NCI-H1436 (cell line): ENCODE results near the gene APEH.
A peak's percentile ranks its signal among the peaks of the same experiment; 100 is the strongest.
"Not testable (repeated sequence)": the region's sequence is repeated elsewhere in the genome, so short reads cannot be mapped to it uniquely, and the experiment has no call there.

ENCODE experiments used
- DNase-seq: peaks from one replicate; lab custom pipeline; 2025; lab: John Stamatoyannopoulos, UW

Gene APEH

DNA sequence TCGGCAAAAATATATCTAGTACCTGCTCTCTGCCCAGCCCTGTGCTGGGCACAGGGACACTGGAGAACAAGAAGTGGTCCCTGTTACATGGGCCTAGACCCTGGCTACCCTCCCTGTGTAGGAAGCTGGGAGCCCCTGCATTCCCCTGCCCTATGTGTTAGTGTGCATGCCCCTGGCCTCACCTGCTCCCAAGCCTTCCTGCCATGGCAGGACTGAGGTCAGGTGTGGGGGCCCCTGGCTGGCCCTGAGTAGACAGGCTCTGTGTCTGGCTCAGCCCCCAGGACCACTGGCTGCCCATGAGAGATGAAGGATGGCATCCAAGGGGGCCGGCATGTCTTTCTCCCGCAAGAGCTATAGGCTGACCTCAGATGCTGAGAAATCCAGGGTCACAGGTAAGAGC, 16.7 kb downstream of the APEH start:
- DNase-seq, result not testable (repeated sequence)

GRCh38 chr3:49691481-49691880, 17.3 kb downstream of the APEH start:
- not testable (repeated sequence) for DNase-seq

DNA sequence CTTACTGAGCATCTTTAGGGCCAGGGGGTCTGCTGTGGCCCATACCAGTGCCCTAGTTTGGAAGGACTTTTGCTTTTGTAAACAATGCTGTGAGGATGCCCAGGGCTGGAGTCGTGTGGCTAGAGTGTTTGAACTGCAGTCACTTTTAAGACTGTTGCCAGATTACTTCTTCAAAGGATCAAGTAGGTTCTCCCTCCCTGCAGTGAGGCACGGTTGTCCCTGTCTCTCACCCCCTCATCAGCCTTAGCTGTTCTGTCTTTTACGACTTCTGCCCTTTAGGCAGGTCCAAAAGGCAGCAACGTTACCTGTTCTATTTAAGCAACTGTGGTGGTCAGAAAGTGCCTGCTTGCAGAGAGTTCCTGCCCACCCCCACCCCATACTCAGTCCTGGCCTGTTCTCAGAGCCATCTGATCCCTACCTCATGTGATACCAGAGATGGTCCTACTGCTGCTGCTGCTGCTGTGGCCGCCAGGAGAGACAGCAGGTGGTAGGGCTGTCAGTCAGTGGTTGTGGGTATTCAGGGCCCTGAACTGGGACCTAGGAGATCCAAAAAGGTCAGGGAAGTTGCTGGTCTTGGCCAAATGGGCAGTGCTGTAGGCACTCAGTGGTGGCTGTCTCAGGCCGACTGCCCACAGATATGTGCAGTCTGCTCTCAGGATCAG, 20.4 kb downstream of the APEH start:
- not testable (repeated sequence) for DNase-seq

DNA sequence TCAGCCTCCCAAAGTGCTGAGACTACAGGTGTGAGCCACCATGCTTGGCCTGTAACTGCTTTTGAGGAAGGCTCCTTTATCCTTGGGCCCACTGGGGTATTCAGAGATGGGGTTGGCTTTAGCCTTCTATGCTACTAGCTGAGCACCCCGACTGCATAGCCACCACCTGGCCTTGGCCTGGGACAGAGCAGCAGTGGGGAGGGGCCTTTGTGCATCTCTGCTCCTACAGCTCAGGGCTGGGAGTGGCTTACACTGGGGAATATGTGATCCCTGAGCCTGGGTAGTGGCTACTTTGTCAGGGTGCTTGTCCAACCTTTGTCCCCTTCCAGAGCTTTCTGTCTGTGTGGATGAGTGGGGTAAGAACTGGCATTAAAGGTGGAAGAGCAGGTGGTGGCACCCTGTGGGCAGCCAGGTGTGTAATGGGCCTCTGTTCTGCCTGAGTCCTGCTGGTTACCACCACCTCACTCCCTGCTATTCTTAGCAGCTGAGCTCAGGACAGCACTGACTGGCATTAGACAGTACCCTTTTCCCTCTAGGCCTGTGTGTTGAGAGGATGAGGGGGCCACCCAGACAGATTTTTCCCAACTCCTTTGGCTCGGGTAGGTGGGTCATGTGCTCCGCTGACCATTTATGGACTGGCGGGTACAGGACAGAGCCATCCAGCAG, 21.3 kb downstream of the APEH start:
- DNase-seq, result not testable (repeated sequence)

GRCh38 chr3:49699281-49699979, 25.3 kb downstream of the APEH start:
- DNase-seq, result no peak

DNA sequence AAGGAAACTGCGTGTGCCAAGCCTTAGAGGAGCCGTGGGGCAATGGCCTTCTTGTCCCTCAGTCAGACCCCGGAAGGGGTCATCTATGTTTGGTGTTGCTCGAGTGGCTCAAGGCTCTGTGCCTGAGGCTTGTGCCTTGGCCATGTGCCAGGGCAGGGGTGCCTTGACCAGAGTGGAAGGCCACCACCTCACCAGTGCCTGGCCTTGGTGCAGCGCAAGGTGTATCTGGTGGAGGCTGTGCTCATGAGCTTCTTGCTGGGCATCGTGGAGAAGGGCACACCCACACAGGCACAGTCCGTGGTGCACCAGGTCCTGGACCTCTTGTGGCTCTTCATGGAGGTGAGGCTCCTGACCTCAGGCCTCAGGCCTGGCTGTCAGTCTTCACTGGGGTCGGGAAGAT, 25.9 kb downstream of the APEH start:
- no peak for DNase-seq

DNA sequence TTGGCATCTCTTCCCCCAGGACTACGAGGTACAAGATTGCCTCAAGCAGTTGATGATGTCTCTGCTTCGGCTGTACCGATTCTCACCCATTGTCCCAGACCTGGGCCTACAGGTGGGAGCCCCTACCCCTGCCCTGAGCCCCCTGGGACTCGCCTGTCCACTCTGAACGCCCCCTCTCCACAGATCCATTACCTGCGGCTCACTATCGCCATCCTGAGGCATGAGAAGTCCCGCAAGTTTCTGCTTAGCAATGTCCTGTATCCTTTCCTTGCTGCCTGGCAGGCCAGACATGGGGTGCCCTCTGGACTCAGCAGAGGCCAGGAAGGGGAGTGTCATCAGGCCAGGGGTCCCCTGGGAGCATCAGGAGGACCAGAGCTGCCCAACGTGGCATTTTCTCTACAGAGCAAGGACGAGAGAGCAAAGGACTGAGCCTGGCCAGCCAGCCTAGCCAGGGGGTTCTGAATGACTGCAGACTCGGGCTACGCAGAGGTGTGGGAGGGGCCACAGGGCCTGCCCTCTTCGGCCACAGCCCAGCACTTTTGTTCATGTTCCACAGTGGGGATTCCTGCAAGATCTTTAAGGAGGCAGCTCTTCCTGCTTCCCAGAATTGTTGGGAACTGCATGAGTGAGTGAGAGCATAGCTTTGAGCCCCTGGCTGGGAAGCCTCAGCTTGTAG, 26.4 kb downstream of the APEH start:
- DNase-seq, result no peak

DNA sequence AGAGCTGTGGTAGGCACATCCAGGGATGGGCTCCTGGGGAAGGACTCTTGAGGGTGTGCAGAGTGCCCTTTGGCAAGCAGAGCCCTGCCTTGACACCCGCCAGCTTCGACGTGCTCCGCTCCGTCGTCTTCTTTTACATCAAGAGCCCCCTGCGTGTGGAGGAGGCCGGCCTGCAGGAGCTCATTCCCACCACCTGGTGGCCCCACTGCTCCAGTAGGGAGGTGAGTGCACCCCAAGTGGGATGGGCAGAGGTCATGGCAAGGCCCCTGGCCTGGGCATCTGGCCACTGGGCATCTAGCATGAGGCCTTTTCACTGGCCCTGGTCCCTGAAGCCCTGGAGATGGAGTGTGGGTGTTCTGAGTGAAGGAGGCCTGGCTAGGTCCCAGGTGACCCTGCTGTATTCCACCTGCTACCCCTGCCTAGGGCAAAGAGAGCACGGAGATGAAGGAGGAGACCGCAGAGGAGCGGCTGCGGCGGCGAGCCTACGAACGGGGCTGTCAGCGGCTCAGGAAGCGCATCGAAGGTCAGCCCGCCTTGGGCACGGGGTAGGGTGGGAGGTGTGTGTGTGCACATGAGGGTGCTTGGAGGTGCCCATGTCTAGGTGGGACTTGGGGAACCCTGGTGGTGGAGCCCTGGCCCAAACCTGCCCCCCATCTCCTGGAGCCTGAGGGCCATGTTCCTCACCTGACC, 27.4 kb downstream of the APEH start:
- no peak for DNase-seq

- DNase-seq, result no peak
These were observed 28.5 kb downstream of the APEH start for GRCh38 chr3:49702672-49703071.

- peak; percentile 58 for DNase-seq
These were observed 29.3 kb downstream of the APEH start for GRCh38 chr3:49703443-49703927.

- DNase-seq, result no peak
These were observed 29.8 kb downstream of the APEH start for GRCh38 chr3:49703956-49704355.

DNA sequence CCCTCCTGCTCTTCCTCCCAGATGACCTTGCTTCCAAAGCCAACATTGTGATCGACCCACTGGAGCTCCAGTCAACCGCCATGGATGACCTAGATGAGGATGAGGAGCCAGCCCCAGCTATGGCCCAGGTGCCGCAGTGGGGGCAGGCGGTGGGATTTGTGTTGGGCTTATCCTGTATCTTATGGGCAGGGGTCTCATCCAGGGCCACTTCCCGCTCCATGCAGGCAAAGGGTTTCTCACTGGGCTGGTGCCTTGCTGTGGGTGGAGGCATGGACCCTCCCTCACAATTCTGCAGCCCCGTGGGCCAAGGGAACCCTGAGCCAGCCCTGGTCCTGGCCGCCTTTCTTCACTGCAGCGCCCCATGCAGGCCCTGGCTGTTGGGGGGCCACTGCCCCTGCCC, 30.5 kb downstream of the APEH start:
- no peak for DNase-seq

DNA sequence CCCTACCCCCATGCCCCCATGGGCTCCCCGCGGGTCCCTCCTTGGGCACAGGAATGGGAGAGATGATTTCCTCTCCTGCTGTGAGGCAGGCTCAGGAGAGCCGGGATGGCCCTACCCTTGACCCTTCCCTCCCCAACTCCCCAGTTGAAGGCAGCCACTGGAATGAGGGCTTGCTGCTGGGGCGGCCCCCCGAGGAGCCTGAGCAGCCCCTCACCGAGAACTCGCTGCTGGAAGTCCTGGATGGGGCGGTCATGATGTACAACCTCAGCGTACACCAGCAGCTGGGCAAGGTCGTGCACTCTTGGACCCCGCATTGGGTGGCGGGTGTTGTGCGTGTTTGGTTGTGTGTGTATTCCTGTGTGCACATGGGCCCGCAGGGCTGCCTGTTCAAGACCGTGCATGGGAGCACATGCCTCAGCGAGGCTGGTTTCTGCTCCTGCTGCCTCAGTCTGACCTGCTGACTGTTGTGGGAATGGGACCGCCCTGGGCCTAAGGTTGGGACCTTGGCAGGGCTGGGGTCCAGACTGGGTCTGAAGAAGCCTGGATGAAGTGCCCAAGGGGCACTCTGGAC, 31.3 kb downstream of the APEH start:
- DNase-seq, result no peak

GRCh38 chr3:49706456-49707112, 32.4 kb downstream of the APEH start:
- no peak for DNase-seq

DNA sequence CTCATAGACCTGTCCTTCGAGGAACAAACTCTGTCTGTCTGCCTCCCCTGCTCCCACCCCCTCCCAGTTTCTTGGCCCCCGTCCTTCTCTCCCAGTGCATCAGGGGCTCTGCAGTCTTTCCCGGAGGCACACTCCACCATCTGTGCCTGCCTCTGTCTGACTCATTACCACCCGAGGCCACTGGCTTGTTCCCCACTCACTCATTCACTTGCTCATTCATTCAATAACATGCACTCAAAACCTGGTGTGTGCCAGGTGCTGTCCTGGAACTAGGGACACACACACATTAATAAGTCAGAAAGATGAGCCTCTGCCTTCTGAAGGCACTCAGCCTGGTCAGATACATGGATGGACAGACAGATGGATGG, 32.9 kb downstream of the APEH start:
- no peak for DNase-seq

DNA sequence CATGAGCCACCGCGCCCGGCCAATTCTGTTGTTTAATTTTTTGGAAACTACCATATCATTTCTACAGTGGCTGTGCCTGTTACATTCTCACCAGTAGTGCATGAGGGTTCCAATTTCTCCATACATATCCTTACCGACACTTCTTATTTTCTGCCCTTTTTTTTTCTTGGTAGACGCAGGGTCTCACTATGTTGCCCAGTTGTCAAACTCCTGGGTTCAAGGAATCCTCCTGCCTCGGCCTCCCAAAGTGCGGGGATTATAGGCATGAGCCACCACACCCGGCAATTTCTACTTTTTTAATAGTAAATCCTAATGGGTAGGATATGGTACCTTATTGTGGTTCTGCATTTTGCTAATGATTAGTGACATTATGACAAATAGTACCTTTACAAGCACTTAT, 35.7 kb downstream of the APEH start:
- DNase-seq, result no peak

DNA sequence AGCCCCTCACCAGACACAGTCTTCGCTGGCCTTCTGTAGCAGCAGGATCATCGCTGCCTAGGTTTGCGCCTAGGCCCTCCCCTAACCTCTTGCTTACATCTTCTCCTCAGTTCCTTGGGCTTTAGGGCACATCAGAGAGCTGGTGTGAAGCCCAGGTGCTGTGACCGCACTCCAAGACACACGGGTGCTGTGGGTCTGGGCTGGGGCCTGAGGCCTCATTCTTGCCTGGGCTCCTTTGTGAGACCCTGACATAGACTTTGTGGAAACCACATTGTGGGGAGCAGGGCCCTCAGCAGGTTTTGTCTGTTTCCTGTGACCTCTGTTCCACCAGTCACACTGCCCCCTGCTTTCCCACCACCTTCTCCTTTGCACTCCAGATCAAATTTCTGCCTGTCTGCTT, 37.3 kb downstream of the APEH start:
- DNase-seq, result no peak

DNA sequence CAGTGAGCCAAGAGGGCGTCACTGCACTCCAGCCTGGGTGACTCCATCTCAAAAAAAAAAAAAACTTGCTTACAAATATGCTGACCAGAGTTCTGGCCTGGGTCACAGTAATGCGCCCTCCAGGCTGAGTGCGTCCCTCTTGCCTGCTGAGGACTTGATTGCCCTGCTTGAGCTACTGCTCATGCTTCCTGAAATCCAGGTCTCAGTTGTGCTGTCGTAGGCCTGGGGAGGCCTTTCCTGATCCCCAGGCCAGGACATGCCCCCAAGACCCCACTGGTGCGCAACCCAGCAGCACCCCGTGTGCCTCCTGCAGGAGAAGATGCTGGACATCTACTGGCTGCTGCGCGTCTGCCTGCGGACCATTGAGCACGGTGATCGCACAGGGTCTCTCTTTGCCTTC, 38.0 kb downstream of the APEH start:
- no peak for DNase-seq

GRCh38 chr3:49712631-49713317, 38.6 kb downstream of the APEH start:
- DNase-seq, result no peak

GRCh38 chr3:49713336-49714105, 39.4 kb downstream of the APEH start:
- no peak for DNase-seq
